GDM1 (cell line): ENCODE data around the gene MRPL18.
A peak's percentile ranks its signal among the peaks of the same experiment; 100 is the strongest.
"Not testable (repeated sequence)": the region's sequence is repeated elsewhere in the genome, so short reads cannot be mapped to it uniquely, and the experiment has no call there.

ENCODE experiments used
- DNase-seq: peaks from one replicate; lab custom pipeline; 2025; lab: John Stamatoyannopoulos, UW

Gene MRPL18

DNA sequence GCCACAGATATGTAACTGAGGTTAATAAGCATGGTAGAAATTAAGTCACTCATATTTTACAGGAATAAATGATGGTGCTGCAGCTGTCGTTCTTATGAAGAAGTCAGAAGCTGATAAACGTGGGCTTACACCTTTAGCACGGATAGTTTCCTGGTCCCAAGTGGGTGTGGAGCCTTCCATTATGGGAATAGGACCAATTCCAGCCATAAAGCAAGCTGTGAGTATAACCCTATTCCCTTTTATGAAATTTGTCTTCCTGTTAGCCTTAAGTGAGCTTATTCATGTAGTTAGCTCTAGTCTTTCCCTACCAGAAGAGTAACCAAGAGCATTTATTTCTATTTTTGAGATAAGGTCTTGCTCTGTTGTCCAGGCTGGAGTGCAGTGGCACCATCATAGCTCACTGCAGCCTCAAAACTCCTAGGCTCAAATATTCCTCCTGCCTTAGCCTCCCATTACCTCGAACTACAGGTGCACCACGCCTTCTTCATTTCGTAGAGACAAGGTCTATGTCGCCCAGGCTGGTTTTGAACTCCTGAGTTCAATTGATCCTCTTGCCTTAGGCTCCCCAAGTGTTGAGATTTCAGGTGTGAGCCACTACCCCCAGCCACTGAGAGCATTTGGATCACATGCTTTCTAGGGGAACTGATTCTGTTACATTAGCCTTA is 12.9 kb upstream of the MRPL18 start:
- DNase-seq = no peak

DNA sequence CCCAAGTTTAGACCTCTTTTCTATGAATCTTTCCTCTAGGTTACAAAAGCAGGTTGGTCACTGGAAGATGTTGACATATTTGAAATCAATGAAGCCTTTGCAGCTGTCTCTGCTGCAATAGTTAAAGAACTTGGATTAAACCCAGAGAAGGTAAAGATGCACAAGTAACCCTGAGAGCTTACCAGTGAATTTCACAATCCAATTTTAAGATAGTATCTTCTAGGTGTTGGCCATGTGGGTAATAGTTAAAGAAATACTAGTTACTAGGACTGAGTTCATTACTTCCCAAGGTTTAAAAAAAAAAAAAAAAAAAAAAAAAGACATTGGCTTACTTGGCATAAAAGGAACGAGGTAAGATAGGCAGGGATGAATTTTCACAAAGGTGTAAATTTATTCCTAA is 12.1 kb upstream of the MRPL18 start:
- DNase-seq = no peak

DNA sequence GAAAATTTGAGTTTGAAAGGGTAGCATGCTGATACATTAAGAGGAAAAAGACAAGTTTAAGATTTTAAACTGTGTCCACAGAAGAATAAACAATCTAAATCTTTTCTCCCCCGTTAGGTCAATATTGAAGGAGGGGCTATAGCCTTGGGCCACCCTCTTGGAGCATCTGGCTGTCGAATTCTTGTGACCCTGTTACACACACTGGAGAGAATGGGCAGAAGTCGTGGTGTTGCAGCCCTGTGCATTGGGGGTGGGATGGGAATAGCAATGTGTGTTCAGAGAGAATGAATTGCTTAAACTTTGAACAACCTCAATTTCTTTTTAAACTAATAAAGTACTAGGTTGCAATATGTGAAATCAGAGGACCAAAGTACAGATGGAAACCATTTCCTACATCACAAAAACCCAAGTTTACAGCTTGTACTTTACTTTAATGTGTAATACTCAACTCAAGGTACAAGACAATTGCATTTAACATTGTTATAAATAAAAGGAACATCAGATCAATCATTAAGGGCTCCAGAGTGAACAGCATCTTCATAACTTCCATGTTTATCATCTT is 11.6 kb upstream of the MRPL18 start:
- DNase-seq = no peak

DNA sequence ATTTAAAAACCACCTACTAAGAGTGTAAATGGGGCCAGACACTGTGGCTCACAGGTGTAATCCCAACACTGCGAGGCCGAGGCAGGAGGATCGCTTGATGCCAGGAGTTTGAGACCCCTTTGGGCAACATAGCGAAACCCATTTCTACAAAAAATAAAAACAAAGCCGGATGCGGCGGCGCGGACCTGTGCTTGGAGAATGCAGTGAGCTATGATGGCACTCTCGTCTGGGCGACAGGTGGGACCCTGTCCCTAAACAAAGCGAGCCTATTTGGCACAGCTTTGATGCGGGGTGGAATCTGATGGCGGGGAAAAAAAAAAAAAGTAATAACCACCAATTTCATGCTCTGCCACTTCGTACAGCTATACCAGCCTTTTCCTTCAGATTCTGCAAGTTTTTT is 2.0 kb upstream of the MRPL18 start:
- DNase-seq = no peak

DNA sequence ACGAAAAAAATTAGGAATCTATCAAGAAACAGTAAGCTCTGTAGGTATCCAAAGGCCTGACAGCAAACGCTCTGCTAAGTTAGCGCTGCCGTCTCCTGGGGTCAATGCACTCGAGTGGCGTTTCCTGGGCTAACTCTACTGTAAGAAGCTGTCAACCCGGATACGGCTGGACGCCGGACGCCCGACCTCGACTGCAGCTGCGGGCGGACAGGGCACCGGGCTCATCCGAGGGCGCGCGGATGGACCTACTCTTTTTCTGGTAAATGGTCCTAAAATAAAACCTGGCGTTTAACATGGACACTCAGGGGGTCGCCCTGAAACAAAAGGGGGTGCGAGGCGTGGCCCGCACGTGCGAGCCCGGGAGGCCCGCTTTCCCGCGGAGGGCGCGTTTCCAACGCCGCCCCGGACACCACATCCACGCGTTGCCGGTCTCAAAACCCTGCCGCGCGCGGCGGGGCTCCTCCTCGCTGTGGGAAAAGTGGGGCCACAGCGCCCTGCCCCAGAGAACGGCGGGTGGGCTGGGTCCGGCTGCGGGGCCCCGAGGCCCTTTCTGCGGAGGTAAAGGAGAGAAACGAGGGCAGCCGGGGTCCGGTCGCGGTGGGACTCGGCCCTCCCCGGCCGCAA is 1.4 kb upstream of the MRPL18 start:
- DNase-seq = no peak

DNA sequence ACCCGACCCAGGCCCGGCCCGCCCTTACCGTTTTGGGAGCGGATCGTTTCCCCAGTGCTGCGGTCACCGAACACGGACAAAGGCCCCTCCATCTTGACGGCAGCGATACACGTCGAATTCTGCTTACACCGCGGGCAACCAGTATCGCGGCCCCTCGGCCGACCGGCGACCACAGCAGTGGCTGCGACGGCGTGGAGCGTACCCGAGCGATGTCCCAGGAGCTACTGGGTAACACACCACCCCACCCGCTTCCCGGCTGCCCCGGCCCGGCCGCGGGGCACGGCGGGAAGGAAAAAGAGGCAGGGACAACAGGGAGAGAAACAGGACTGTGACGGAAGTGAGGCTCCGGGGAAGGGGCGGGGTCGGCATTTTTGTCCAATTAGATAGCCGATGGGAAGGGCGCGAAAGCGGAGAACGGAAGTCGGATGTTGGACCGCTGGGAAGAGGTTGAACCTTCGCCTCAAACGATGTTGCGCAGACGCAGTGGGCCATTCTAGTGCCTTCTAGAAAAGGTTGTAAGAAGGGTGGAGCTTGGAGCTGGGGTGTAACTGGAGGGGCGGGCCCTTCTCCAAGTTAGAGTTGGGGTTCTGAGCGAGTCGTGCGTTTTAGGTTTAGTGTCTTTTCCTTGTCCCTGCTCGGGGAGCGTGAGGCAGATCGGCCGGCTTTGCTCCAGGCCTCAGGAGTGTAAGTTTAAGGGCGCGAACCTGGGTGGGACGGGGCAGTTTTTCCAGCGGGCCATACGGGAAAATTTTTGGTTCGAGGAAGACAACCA is 704 bp upstream of the MRPL18 start, which contains the start of gene TCP1:
Gene TCP1 (minus strand): TSS at position 226 of the 772 bp plus-strand sequence. CDS start 134 bp downstream, at position 92.
- DNase-seq = peak; percentile 98

DNA sequence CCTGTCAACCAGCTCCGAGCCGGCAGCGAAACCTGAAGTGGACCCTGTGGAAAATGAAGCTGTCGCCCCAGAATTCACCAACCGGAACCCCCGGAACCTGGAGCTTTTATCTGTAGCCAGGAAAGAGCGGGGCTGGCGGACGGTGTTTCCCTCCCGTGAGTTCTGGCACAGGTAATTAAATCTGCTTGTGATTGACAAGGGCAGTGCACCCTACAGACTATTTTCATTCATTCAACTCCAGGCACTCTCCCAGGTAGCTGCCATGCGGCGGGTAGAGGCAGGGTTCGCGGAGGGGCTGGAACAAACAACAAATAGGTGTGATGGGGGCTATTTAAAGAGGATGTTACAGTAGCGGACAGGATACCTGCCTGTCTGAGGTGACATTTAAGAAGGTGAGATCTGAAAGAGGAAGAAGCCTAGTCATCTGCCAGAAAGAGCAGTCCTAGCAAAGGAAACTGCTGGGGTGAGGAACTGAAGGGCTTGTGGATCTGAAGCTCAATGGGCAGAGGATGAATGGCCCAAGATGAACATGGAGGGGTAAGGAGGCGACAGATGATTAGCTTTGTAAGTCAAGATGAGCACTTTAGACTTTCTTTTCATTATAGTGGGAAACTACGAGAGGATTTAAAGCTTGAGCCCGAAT is 810 bp downstream of the MRPL18 start:
- DNase-seq = no peak

DNA sequence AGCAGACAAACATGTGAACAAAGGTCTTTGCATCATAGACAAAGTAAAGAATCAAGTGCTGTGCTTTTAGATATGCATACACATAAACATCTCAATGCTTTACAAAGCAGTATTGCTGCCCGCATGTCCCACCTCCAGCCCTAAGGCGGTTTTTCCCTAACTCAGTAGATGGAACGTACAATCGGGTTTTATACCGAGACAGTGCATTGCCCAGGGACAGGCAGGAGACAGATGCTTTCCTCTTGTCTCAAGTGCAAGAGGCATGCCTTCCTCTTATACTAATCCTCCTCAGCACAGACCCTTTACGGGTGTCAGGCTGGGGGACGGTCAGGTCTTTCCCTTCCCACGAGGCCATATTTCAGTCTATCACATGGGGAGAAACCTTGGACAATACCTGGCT is 4.7 kb downstream of the MRPL18 start:
- DNase-seq = not testable (repeated sequence)

DNA sequence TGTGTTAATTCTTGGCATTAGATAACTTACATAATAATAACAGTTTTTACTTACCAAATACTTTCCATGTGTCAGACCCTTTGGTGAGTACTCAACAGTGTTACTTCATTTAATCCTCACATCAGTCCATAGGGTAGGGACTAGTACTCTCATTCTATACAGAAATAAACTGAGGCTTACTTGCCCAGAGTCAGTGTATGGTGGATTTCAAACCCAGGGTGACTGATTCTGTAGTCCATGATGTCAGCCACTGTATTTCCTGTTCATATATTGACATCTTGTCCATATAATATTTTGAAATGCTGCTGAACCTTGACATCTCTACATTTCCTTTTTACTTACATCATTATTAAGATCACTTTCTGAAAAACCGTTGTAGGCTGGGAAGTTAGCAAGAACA is 7.3 kb downstream of the MRPL18 start:
- DNase-seq = no peak

DNA sequence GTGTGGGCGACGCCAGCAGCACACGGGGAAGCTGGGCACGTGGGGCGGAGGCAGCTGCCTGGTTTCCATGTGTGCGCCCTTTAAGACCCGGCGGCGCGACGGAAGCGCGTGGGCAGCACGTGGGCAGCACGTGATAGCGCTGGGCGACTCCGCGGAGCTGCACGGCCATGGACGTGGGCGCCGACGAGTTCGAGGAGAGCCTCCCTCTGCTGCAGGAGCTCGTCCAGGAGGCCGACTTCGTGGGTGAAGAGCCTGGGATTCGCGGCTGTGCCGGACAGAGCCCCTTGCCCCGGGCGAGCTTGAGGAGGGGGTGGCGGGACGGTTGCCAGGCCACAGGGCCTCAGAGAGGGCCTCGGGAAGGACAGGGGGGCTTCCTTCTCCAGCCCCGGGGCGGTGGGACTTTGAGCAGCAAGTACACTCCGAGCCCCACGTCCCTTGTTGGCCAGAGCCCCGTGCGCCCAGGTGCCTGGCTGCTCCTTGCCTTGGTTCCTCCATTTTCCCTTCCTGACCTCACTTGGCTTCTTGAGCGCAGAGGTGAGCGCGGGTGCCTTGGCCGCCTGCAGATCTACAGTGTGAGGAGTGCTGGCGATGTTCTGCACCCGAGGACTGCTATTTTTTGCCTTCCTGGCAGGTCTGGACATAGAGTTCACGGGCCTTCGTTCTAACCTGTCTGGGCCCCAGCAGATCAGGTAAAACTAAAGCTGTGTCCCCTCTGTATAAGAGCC is 10.0 kb downstream of the MRPL18 start, which contains the start of gene PNLDC1:
Gene PNLDC1 (plus strand): TSS at position 136 of the 725 bp plus-strand sequence. CDS start 32 bp downstream, at position 168.
- DNase-seq = no peak

DNA sequence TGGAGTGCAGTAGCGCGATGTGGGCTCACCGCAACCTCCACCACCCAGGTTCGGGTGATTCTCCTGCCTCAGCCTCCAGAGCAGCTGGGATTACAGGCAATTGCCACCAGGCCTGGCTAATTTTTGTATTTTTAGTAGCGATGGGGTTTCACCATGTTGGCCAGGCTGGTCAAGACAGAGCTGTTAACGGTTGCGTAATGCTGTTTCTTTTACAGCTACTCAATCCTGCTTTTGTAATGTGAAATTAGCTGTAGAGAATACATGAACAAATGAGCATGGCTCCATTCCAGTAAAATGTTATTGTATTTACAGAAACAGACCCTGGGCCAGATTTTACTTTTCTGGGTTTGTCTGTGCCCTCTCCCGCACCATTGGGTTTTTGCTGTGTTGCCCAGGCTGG is 11.7 kb downstream of the MRPL18 start:
- DNase-seq = no peak

DNA sequence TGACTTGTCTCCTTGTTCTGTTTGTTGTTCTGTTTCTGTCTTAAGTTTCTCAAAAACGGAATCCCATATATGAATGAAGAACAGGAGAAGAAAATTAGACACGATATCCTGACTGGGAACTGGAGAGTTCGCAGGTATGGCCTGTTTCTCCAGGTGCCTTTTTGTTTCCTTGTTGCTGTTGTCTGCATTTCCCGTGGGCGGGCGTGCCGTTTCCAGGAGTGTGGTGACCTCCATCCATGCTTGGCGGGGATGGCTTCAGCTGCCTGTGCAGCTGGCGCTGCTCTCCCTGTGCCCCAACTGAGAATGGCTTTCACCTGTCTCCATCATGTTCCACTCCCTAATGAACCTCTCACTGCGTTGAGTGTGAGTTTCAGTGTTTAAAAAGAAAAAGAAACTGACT is 14.2 kb downstream of the MRPL18 start:
- DNase-seq = no peak

DNA sequence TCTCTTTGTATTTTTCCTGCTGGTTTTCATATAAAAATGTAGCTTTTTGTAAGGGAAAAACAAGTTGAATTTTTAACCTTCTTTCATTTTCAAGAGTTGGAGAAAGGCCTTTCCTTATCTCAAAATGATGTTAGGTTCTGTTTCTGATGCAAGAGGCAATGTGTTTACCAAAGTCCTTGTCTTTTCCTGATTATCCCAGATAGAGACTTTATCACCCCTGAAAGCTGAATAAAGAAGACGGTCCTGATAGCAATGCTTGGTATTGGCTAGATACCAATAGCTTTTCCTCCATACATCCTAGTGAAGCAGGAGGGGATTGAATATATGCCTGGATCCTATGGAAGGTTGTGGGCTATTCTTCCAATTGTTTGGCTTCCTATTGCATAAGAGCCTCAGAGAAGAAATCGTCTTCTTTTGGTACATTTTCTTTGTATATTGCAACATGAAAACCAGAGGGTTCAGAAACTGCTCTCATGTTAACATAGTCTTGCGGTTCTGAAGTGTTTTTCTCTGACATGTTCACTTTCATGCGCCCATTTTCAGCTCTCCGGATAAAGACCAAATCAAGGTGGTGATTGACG is 15.3 kb downstream of the MRPL18 start:
- no peak for DNase-seq

DNA sequence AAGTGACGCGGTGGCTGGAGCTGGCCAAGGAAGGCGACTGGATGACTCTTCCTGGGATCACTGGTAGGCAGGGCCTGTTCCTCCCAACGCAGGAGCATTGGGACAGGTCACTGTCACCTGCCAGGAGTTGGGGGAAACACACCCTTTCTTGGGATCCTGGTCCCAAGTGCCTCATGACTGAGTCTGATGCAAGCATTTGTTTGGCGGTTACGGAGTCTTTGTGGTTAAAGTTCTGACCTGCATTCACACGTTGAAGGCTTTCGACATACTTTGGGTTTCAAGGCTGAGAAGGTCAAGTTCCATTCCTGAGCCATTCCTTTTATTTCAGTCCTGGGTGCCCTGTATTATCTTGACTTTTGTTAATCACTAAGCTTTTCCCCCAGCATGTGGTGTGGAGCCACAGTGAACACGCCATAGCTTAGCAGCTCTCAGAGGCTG is 15.8 kb downstream of the MRPL18 start:
- no peak for DNase-seq

DNA sequence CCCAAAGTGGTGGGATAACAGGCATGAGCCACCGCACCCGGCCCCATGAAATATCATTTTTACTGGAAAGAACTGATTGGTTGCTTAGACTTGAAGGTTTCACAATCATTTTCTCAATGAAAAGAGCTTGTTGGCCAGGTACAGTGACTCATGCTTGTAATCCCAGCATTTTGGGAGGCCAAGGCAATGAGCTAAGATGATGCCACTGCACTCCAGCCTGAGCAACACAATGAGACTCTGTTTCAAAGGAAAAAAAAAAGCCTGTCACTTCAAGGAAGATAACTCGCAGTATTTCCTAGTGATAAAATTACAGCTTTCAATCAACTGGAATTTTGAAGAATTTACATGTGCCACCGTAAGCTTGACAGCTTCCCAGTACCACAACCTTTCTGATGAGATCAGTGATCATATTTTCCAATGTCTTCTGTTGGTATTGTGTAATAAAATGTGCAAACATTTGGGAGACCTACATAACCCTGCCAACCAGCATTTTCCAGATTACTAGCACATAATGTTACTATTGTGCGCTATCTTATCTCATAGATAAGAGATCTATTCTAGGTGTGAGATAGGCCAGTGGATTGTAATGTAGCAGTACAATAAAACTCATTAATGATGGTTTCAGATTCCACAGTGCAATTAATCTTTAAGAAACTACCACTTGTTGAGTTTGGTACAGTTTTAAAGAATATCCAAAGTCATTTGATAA is 17.0 kb downstream of the MRPL18 start:
- DNase-seq = no peak

DNA sequence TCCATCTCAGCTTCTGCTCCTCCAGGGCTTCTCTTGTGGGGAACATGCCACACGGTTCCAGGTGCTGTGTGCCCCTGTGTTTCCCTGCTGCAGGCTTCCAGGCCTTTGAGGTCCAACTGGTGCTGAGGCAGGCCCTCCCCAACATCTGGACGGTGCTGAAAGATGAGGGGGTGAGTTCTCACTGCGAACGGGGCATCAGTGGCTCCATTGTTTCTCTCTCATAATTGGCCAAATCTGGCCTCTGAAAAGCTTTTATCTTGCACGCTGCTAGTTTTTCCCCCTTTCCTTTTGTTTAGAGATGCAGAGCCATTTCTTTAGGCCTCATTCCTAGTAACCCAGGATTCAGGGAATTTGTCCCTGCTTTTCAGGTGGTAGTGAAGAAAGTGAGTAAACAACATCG is 18.4 kb downstream of the MRPL18 start:
- DNase-seq = no peak

DNA sequence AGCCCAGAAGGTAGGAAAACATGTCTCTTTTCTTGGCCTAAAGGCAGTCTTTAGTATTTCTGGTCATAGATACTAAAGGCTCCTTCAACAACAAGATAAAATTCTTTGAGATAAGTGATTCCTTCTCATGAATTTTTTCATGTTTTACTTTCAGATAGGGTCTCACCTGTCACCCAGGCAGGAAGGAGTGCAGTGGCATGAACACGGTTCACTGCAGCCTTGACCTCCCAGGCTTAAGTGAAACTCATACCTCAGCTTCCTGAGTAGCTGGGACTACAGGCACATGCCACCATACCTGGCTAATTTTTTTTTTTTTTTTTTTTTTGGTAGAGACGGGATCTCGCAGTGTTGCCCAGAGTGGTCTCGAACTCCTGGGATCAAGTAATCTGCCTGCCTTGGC is 18.9 kb downstream of the MRPL18 start:
- no peak for DNase-seq

DNA sequence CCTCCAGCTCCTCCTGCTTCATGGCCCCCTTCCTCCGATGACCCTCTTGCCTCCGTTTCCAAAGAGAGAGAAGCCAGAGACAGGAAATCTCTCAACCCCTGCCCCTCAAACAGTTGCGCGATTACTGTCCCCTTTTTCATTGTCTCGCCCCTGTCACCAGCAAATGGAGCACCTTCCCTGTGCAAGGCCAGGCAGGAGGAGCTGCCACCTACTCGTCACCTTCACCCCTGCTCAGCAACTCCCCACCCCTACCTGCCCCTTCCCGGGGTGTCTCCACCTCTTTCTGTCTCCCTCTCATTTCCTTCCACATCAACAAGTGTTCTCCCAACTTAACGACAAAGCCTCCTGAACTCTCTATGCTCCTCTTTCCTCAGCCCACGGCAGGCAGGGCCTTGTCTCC is 23.5 kb downstream of the MRPL18 start:
- DNase-seq = no peak

DNA sequence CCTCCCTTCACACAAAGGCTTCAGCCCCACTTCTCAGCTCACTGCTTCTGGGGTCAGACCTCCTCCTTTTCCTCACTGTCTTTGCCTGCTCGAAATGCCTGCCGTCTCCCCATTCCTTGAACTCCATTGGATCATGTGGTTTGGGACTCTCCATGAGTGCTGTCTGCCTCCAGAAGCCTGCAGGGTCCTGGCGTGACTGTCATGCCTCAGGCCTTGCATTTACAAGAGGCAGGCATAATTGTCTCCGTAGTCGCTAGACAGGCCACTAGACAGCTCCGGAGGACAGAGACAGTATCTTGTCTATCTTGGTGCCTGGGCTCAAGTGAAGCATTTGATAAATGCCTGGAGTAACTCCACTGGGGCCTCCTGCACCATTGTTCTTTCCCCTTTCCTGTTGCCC is 25.1 kb downstream of the MRPL18 start:
- no peak for DNase-seq

DNA sequence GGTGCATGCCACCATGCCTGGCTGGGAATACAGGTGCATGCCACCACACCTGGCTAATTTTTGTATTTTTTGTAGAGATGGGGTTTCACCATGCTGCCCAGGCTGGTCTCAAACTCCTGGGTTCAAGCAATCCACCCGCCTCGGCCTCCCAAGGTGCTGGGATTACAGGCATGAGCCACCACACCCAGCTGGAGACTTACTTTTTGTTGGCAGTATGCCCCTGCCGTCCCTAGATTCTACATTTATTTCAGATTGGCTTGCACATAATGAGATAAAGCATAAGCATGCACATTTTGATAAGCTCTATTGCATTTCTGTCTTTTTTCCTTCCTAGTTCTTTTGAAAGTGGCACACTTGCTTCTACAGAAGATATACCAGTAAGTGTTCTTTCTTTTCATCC is 26.5 kb downstream of the MRPL18 start:
- not testable (repeated sequence) for DNase-seq
